SK-N-SH treated with all-trans-retinoic acid at 6 μM for 48 hours (cell line): ENCODE measurements around the gene RRP12.

Source experiments
- ATAC-seq: fragments of 200-7000 bp; cut with Tn5 transposase; 3 replicates; pipeline ENCODE4 v1.9.1; 2020; ENCODE audit warnings: mild to moderate bottlenecking, moderate library complexity
- ARNTL ChIP-seq: fragments of 450-650 bp; formaldehyde crosslinking; IDR thresholded peaks from 2 replicates; pipeline ENCODE4 v1.5.0; 2020; ENCODE audit warnings: low read depth, mild to moderate bottlenecking, moderate library complexity, borderline replicate concordance
- BACH2 ChIP-seq: fragments of 250-450 bp; sonication (Bioruptor Pico); IDR thresholded peaks from 2 replicates; pipeline ENCODE4 v1.9.0; 2021; ENCODE audit warnings: mild to moderate bottlenecking, borderline replicate concordance
- CSDC2 ChIP-seq: fragments of 250-450 bp; sonication (Bioruptor Pico); IDR thresholded peaks from 2 replicates; pipeline ENCODE4 v1.5.0; 2020; ENCODE audit warnings: mild to moderate bottlenecking, moderate library complexity
- ESRRG ChIP-seq: fragments of 250-450 bp; sonication (Bioruptor Pico); IDR thresholded peaks from 2 replicates; pipeline ENCODE4 v1.6.1; 2021; ENCODE audit warnings: mild to moderate bottlenecking
- ISL1 ChIP-seq: fragments of 250-450 bp; sonication (Bioruptor Pico); IDR thresholded peaks from 2 replicates; pipeline ENCODE4 v2.1.2; 2022; ENCODE audit warnings: mild to moderate bottlenecking, moderate library complexity
- OSR1 ChIP-seq: fragments of 250-450 bp; sonication (Bioruptor Pico); IDR thresholded peaks from 2 replicates; pipeline ENCODE4 v1.8.0; 2022; ENCODE audit warnings: moderate library complexity, mild to moderate bottlenecking, inconsistent platforms
- PATZ1 ChIP-seq: fragments of 250-450 bp; sonication (Bioruptor Pico); IDR thresholded peaks from 2 replicates; pipeline ENCODE4 v1.8.0; 2020; ENCODE audit warnings: mild to moderate bottlenecking, moderate library complexity, borderline replicate concordance
- PPARA ChIP-seq: fragments of 250-450 bp; sonication (Bioruptor Pico); IDR thresholded peaks from 2 replicates; pipeline ENCODE4 v1.5.0; 2020; ENCODE audit warnings: mild to moderate bottlenecking, borderline replicate concordance
- RARB ChIP-seq: fragments of 250-450 bp; sonication (Bioruptor Pico); IDR thresholded peaks from 2 replicates; pipeline ENCODE4 v1.8.0; 2021; ENCODE audit warnings: mild to moderate bottlenecking, moderate library complexity
- SNAI2 ChIP-seq: fragments of 250-450 bp; sonication (Bioruptor Pico); IDR thresholded peaks from 2 replicates; pipeline ENCODE4 v1.5.0; 2020; ENCODE audit warnings: mild to moderate bottlenecking, moderate library complexity
- TCF4 ChIP-seq: fragments of 250-450 bp; sonication (Bioruptor Pico); IDR thresholded peaks from 2 replicates; pipeline ENCODE4 v1.8.0; 2021; ENCODE audit warnings: mild to moderate bottlenecking, moderate library complexity, borderline replicate concordance
- TOX ChIP-seq: fragments of 250-450 bp; sonication (Bioruptor Pico); IDR thresholded peaks from 2 replicates; pipeline ENCODE4 v1.8.0; 2021; ENCODE audit warnings: mild to moderate bottlenecking, moderate library complexity, borderline replicate concordance
- ZC3H10 ChIP-seq: fragments of 250-450 bp; sonication (Bioruptor Pico); IDR thresholded peaks from 2 replicates; pipeline ENCODE4 v1.5.1; 2021; ENCODE audit warnings: mild to moderate bottlenecking, moderate library complexity
- ZFP3 ChIP-seq: fragments of 250-450 bp; sonication (Bioruptor Pico); IDR thresholded peaks from 2 replicates; pipeline ENCODE4 v1.5.0; 2020; ENCODE audit warnings: mild to moderate bottlenecking, moderate library complexity
- ZFP30 ChIP-seq: fragments of 450-650 bp; formaldehyde crosslinking; IDR thresholded peaks from 2 replicates; pipeline ENCODE4 v1.5.0; 2022; ENCODE audit warnings: mild to moderate bottlenecking, moderate library complexity
- ZNF565 ChIP-seq: fragments of 450-650 bp; formaldehyde crosslinking; conservative IDR thresholded peaks from 2 replicates; pipeline ENCODE4 v1.5.0; 2020; ENCODE audit warnings: low read depth, mild to moderate bottlenecking, moderate library complexity
- ZNF70 ChIP-seq: fragments of 450-650 bp; formaldehyde crosslinking; IDR thresholded peaks from 2 replicates; pipeline ENCODE4 v1.5.0; 2020; ENCODE audit warnings: mild to moderate bottlenecking, moderate library complexity
- ZNF8 ChIP-seq: fragments of 450-650 bp; formaldehyde crosslinking; IDR thresholded peaks from 2 replicates; pipeline ENCODE4 v1.5.0; 2020; ENCODE audit warnings: mild to moderate bottlenecking, moderate library complexity
- TF ChIP-seq, protein P1 (sequence below): fragments of 250-450 bp; sonication (Bioruptor Pico); IDR thresholded peaks from 2 replicates; pipeline ENCODE4 v1.5.1; 2020; ENCODE audit warnings: low read depth, mild to moderate bottlenecking, moderate library complexity
- TF ChIP-seq, protein P2 (sequence below): fragments of 250-450 bp; sonication (Bioruptor Pico); IDR thresholded peaks from 2 replicates; pipeline ENCODE4 v1.5.1; 2021; ENCODE audit warnings: mild to moderate bottlenecking, moderate library complexity
- TF ChIP-seq, protein P3 (sequence below): fragments of 250-450 bp; sonication (Bioruptor Pico); IDR thresholded peaks from 2 replicates; pipeline ENCODE4 v1.8.0; 2021; ENCODE audit warnings: low read depth, mild to moderate bottlenecking, moderate library complexity, borderline replicate concordance

RRP12 gene

DNA sequence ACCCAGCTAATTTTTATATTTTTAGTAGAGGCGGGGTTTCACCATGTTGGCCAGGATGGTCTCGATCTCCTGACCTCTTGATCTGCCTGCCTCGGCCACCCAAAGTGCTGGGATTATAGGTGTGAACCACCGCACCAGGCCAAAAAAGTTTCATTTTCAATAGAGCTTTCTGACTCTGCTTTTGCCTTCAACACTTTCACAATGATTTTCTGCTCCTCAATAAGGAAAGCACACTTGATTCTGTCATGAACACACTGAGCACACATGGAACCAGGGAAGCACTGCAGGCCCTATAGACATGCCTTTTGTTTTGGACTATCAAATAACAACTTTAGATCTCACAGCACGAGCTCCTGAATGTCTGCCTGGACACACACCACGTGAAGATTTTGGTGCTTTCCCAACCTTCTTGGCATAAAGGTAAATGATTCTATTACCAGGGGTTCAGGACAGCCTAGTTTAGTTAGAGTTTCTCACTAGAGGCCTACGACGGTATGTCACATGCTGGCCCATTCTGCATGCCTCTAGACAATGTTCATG lies 8.0 kb downstream of the RRP12 start:
- TF ChIP-seq ZNF565 (CRISPR knock-in tag), result no peak
- TF ChIP-seq SNAI2 (CRISPR knock-in tag), result no peak
- TF ChIP-seq ZNF8, result no peak
- TF ChIP-seq, protein P1, sequence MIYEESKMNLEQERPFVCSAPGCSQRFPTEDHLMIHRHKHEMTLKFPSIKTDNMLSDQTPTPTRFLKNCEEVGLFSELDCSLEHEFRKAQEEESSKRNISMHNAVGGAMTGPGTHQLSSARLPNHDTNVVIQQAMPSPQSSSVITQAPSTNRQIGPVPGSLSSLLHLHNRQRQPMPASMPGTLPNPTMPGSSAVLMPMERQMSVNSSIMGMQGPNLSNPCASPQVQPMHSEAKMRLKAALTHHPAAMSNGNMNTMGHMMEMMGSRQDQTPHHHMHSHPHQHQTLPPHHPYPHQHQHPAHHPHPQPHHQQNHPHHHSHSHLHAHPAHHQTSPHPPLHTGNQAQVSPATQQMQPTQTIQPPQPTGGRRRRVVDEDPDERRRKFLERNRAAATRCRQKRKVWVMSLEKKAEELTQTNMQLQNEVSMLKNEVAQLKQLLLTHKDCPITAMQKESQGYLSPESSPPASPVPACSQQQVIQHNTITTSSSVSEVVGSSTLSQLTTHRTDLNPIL (CRISPR knock-in tag), result no peak
- no peak for TF ChIP-seq OSR1 (CRISPR knock-in tag)
- no peak for TF ChIP-seq RARB (CRISPR knock-in tag)
- TF ChIP-seq ZC3H10 (CRISPR knock-in tag), result no peak
- no peak; the same call in 2 of the 3 replicates for ATAC-seq

GRCh38 chr10:97390091-97390490 lies 11.0 kb downstream of the RRP12 start:
- TF ChIP-seq, protein P1 (CRISPR knock-in tag), result no peak
- no peak for TF ChIP-seq ESRRG
- ATAC-seq, result no peak

DNA sequence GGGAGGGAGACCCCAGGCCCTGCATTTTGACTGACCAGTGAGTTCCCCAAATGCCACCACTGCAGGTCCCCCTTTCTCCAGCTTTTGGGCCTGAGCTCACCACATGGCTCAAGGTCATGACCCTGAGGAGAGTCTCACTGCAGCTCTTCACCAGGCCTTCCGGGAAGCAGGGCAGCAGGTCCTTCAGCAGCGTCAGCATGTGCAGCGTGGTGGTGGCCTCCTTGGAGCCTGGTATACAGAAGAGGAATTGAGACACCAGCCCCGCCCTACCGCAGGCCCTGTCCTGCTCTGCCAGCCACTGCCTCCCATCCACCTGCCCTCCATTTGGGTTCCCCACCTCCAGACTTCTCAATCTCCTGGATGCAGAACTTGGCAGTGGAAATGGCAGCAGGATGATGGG lies 13.0 kb downstream of the RRP12 start:
- ATAC-seq, result no peak
- TF ChIP-seq ZNF8 (no peak), ISL1 (CRISPR knock-in tag) (no peak), ZFP3 (no peak), SNAI2 (CRISPR knock-in tag) (no peak), RARB (CRISPR knock-in tag) (no peak), ZNF565 (CRISPR knock-in tag) (no peak)
- TF ChIP-seq, protein P2, sequence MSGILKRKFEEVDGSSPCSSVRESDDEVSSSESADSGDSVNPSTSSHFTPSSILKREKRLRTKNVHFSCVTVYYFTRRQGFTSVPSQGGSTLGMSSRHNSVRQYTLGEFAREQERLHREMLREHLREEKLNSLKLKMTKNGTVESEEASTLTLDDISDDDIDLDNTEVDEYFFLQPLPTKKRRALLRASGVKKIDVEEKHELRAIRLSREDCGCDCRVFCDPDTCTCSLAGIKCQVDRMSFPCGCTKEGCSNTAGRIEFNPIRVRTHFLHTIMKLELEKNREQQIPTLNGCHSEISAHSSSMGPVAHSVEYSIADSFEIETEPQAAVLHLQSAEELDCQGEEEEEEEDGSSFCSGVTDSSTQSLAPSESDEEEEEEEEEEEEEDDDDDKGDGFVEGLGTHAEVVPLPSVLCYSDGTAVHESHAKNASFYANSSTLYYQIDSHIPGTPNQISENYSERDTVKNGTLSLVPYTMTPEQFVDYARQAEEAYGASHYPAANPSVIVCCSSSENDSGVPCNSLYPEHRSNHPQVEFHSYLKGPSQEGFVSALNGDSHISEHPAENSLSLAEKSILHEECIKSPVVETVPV (CRISPR knock-in tag), result no peak

GRCh38 chr10:97385565-97385964 lies 15.6 kb downstream of the RRP12 start:
- TF ChIP-seq, protein P2 (CRISPR knock-in tag), result no peak
- TF ChIP-seq SNAI2 (CRISPR knock-in tag) (no peak), TCF4 (CRISPR knock-in tag) (no peak), TOX (CRISPR knock-in tag) (no peak), ESRRG (no peak), ZNF8 (no peak), ZFP30 (CRISPR knock-in tag) (no peak), BACH2 (no peak), ARNTL (no peak), ISL1 (CRISPR knock-in tag) (no peak), ZC3H10 (CRISPR knock-in tag) (no peak), CSDC2 (CRISPR knock-in tag) (no peak), RARB (CRISPR knock-in tag) (no peak), ZNF565 (CRISPR knock-in tag) (no peak), OSR1 (CRISPR knock-in tag) (no peak), ZNF70 (CRISPR knock-in tag) (no peak), PATZ1 (no peak), ZFP3 (no peak), PPARA (CRISPR knock-in tag) (no peak)
- TF ChIP-seq, protein P3, sequence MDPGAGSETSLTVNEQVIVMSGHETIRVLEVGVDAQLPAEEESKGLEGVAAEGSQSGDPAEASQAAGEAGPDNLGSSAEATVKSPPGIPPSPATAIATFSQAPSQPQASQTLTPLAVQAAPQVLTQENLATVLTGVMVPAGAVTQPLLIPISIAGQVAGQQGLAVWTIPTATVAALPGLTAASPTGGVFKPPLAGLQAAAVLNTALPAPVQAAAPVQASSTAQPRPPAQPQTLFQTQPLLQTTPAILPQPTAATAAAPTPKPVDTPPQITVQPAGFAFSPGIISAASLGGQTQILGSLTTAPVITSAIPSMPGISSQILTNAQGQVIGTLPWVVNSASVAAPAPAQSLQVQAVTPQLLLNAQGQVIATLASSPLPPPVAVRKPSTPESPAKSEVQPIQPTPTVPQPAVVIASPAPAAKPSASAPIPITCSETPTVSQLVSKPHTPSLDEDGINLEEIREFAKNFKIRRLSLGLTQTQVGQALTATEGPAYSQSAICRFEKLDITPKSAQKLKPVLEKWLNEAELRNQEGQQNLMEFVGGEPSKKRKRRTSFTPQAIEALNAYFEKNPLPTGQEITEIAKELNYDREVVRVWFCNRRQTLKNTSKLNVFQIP (CRISPR knock-in tag), result no peak
- ATAC-seq, result no peak
